Suppressor macrophage (primary cell): ENCODE data around the gene ATP13A3.
A peak's percentile ranks its signal among the peaks of the same experiment; 100 is the strongest.
"Not testable (repeated sequence)": the region's sequence is repeated elsewhere in the genome, so short reads cannot be mapped to it uniquely, and the experiment has no call there.

Experiments used
- DNase-seq, 4 experiments: peaks; one replicate each; pipeline ENCODE4 v3.0.0-alpha.2; 2020 to 2022

The ATP13A3 gene

GRCh38 chr3:194499516-194499915 is 12.7 kb upstream of the ATP13A3 start:
- not testable (repeated sequence) for DNase-seq

- DNase-seq: peak; percentile 52 to 83 (median 76)
Measured at GRCh38 chr3:194497799-194498575, 11.2 kb upstream of the ATP13A3 start.

- peak in 2 of 4 experiments; percentile 43 to 48 for DNase-seq
Measured at GRCh38 chr3:194496217-194496919, 9.6 kb upstream of the ATP13A3 start.

- DNase-seq: peak; percentile 67 to 88 (median 70)
Measured at GRCh38 chr3:194494951-194495374, 8.2 kb upstream of the ATP13A3 start.

- DNase-seq: peak in 1 of 4 experiments; percentile 46
Measured at GRCh38 chr3:194493995-194494927, 7.5 kb upstream of the ATP13A3 start.

- peak; percentile 67 to 88 (median 78) for DNase-seq
Measured at GRCh38 chr3:194492001-194492400, 5.2 kb upstream of the ATP13A3 start.

GRCh38 chr3:194489736-194490612 is 3.2 kb upstream of the ATP13A3 start:
- peak; percentile 67 to 85 (median 72) for DNase-seq

GRCh38 chr3:194488055-194488742 is 1.4 kb upstream of the ATP13A3 start:
- DNase-seq: peak; percentile 50 to 72 (median 66)

GRCh38 chr3:194487289-194488054 is 670 bp upstream of the ATP13A3 start:
- peak; percentile 94 to 97 (median 96) for DNase-seq

- DNase-seq: peak; percentile 51 to 69 (median 62)
Measured at GRCh38 chr3:194485881-194486539, 792 bp downstream of the ATP13A3 start.

GRCh38 chr3:194485468-194485880 is 1.3 kb downstream of the ATP13A3 start:
- DNase-seq: no peak

GRCh38 chr3:194484614-194485013 is 2.2 kb downstream of the ATP13A3 start:
- DNase-seq: no peak

- DNase-seq: no peak
Measured at GRCh38 chr3:194483850-194484249, 3.0 kb downstream of the ATP13A3 start.

GRCh38 chr3:194482830-194483229 is 4.0 kb downstream of the ATP13A3 start:
- not testable (repeated sequence) for DNase-seq

- DNase-seq: no peak
Measured at GRCh38 chr3:194482196-194482593, 4.6 kb downstream of the ATP13A3 start.

- DNase-seq: no peak
Measured at GRCh38 chr3:194481525-194482195, 5.1 kb downstream of the ATP13A3 start.

- peak in 2 of 4 experiments; percentile 76 to 81 for DNase-seq
Measured at GRCh38 chr3:194481103-194481502, 5.7 kb downstream of the ATP13A3 start.

- peak in 1 of 4 experiments; percentile 31 for DNase-seq
Measured at GRCh38 chr3:194476784-194477183, 10.0 kb downstream of the ATP13A3 start.

GRCh38 chr3:194475978-194476377 is 10.8 kb downstream of the ATP13A3 start:
- DNase-seq: no peak
